IPS-NIHi11 (cell line): ENCODE measurements around the gene MYO1D.
A peak's percentile ranks its signal among the peaks of the same experiment; 100 is the strongest.

Experiments
- DNase-seq: peaks from one replicate; pipeline ENCODE4 v3.0.0; 2012; ENCODE audit warnings: mixed read lengths, low spot score

MYO1D gene

DNA sequence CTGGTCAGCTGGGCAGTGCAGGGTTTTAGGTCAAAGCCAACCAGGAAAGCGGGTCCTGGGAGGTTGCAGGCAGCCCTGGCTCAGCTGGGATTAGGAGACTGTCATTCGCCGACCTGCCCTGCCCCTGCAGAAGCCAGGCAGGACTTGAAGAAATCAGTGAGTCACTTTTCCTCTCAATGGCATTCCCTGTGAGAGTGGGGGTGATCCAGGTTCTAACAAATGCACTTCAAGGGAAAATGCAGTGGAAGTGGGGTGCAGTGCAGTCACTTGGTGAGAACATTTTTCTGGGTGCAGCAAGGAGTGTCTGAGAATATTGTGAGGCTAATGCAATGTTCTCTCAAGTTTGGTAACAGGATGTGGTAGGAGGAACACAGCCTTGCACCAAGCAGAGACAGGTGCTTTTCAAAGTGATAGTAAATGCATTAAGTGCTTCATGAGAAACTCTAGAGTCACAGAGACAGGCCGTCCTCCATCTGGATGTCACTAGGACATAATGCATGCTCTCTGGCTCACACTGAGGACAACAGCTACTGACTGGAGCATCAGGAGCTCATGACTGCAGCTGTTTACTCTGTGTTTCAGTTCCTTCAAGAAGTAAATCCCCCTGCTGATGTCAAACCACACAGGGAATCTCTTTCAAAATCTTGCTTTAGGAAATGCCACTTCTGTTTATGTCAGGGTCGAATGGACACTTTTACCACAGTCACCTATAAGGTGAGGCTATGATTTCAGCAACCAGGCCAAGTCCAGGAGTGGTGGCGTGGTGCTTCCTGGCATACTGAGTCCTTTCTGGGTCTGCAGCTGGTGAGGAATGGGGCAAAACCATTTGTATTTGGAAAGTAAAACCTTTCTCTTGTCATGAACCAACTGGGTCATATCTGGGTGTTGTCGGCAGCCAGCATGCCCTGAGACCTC, 373.4 kb downstream of the MYO1D start:
- no peak for DNase-seq

DNA sequence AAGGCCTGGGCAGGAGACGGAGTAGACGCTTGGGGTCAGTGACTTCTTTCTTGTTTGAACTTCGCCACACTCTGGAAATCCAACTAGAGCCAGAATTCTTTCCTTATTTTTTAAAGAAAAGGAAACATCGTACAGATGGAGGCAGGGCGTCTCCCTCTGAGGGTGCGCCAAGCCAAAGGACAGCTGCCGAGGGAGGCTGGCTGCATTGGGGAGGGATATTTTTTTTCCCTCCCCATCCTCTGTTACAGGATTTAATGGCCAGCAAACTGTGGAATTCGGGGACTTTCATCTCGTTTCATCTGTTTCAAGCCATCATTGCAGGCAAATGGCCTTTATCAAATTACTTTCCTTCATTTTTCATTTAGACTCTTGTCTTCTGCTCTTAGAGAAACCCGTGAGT, 374.2 kb downstream of the MYO1D start:
- DNase-seq: no peak

DNA sequence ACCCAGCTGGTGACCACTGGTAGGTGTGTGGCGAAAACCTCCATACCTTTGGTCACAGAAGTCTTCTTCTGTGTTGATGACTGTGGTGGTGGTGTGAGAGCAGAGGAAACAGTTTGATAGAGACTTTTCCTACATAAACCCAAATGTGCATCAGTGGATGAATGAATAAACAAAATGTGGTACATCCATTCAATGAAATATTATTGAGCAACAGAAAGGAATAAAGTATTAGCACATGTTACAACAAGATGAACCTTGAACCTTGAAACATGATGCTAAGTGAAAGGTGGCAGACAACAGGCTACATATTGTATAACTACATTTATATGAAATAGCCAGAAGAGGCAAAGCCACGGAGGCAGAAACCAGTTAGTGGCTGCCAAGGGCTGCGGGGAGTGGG, 374.9 kb downstream of the MYO1D start:
- DNase-seq: no peak

DNA sequence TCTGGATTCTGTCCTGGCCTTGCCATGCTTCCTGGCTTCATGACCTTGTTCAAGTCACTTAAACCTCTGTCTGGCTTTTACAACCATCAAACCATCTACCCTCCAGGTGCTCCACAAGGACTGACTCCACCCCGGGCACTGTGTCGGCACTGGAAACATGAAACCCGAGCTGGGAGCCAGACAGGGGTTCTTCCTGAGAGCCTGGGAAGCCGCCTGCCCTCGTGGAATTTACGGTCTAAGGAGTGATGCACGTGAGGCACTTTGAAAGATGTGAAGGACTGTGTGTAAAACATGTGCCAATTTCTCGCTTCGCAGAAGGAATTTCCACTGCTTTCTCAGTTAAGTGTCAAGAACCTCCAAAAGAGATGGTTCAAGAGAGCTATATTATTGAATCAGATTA, 378.5 kb downstream of the MYO1D start:
- peak; percentile 74 for DNase-seq

DNA sequence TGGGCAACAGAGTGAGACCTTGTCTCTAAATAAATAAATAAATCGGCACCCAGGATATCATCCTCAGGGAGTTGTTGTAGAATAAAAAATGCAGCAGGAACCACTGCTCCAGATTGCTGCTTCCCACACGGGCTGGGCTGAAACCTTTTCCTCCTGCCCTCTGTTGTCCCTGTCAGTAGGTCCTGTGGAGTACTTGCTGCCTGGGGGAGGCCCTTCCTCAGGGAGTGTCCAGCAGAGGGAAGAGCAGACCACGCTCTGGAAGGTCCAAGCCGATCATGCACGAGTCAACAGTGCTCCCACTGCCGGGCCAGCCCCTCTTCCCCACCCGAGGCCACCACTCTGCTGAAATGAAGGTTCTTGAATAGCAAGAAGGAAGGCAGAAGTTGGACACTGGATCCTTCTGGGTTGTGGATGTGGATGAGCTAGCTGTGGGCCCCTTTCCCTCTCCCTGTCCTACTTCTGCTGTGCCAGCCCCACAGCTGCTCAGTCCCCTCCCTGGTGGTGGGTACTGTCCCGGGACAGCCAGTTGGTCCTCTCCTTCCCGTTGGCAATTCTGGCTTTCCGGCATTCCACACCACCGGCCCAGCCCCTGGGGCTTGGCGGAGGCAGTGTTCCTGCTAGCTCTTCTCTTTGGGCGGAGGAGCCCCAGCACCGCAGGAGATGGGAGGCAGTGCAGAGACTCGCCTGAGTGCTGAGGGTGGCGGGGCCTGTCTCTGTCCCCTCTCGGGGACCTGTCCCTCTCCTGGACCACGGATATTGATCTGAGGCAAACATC, 379.3 kb downstream of the MYO1D start:
- DNase-seq: no peak

DNA sequence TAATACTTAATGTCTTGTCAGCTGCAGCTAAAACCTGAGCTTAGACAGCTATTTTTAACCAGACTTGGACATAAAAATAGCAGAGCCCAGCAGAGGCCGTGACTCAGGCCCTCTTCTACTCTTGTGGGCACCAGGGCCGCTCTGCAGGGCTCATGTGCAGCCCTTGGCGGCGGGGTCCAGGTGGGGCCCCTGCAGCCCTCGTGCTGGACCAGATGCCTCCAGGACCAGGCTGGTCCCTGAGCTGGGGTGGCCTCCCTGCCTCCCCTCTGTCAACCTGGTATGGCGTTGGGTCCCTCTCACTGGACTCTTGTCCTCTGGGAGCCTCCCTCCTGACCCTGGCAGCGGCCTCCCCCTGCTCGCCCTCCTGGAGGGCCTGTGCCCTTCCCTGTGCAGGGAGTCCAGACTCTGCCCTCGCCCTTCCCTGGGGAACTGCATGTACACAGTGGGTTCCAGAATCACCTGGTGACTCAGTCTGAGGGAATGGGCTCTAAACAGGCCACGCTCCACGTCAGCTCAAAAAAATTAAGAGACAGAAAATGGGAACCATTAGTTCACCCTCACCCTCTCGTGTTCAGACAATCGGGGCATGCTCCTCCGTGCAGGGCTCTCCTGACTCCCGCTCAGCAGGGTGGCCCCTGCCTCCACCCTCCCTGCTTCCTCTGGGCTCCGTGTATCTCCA, 380.4 kb downstream of the MYO1D start:
- no peak for DNase-seq

DNA sequence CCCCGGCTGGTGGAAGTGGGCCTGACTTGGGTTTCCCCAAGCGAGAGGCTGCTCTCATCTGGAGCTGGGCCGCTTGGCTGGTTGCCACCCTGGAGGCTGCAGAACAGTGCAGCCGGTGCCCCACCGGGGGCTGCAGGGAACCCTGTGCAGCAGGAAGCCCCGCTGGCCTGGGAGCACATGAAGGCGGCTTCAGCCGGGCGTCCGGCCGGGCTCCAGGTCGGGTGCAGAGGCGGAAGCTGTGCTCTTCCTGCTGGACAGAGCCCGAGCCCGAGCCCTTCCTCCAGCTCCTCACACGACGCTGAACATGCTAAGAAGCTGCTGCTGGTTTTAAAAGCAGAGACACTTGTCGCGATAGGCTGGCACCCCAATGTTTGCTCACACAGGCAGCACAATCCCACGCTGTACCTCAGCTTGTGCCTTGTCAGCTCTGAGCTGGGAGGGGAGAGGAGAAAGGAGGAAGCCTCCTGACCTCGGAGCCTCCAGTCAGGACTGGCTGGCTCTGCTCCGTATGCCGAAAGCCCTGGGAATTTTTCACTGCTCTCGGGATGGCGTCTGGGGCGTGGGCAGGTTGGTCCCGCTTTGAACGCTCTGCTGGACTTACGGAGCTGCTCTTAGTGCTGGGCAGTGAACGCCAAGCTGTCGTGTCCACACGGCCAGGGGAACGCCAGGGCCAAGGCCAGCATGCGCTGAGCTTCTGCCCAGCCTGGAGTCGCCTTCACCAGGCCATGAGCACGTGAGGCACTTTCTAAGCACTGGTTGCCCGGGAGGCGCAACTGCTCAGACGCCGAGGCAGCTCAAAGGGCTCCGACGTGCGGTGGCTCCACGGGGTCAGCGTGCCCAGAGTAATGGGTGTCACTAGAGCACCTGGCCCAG, 381.3 kb downstream of the MYO1D start:
- DNase-seq: no peak

DNA sequence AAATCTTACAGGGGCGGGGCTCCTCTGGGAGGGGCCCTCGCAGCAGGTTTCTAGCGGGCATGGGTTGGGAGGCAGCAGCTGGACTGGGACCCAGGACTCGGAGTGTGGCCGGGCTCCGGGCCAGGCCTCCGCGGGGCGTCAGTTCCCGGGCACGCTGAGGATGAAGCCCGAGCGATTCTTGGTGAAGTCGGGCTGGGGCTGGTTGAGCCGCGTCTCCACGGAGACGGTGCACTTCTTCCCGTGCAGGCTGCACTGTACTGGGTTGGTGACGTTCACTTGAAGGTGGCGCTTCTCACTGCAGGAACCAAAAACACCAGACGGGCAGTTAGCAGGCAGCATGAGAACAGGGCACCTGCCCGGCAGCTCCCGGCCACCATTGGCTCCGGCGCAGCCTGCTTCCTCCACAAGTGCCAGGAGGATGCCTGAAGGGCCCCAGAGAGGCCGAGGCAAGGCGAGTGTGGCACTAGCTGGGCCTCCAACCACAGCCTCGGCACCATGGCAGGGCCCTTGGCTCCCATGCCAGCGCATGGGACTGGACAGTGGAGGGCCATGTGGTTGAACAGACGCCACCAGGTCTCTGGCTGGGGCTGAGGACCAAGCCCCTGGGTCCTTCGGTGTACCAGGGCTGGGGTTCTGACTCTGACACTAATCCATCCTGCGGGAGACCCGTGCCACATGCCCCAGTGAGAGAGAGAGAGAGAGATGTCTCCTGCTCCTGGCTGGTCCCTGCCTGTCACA, 382.1 kb downstream of the MYO1D start:
- peak; percentile 57 for DNase-seq

DNA sequence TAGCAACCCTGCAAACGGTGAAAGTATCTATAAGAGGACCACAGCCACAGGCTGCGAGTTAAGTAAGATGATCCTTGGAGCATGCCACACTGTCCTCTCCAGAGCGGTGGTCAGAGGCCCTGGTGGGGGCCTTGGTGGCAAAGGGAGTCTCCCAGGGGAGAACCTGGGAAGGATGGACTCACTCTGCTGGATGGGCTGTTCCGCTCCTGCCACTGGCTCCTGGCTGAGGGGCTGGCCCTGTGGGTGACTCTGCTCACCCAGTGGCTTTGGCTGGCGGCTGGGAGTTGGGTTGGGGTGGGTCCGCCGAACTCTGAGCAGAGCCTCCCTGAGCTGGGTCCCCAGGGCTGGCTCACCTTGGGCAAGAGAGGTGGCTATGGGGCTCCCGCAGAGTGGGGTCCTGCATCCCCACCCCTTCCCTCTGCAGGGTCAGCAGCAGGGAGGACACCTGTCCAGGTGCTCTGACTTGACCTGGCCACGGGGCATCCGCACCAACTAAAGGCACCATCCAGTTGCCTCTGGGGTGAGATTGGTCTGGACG, 382.9 kb downstream of the MYO1D start:
- no peak for DNase-seq

DNA sequence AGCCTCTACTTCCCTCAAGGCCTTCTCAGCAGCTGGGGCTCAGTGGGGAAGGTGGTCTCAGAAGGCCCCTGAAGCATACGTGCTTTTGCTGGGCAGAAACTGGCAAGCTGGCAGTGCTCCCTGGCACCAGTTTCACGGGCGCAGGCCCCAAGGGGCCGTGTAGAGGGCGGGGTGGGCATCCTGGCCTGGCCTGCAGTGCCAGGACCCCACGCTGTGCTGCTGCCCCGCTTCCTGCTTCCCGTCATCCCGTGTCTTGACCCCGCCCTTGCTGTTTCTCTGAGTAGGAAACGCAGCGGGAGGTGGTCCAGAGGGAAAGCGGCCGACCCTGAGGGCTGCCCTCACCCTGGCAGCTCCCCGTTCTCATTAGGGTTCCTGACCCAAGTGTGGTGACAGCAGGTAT, 383.4 kb downstream of the MYO1D start:
- no peak for DNase-seq

DNA sequence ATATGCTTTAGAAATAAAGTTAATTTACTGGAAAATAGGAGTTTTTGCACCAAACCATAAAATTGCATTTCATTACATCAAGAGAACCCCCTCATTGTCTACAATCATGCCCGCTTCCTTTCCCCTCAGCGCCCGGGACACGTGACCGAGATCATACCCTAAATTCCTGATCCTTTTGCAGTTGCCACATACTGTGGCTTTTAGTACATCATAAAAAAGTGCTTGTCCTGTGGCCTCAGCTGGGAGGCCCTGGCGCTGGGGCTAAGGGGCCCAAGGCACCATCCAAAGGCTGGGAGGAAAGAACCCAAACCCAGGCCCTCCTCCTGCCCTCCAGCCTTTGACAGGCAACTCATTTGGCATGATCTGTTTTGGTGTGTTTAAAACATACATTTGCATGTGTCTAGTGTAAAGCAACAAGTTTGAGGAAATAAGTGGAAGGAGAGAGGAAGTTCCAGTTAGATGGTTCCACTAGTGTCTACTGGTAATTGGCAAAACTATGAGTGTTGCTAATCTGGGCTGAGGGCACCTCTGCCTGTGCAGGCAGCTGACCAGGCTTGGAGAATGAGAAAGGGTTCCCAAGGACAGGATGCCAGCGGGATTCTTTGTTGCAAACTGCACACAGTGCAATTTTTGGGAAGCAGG, 384.2 kb downstream of the MYO1D start:
- DNase-seq: no peak

DNA sequence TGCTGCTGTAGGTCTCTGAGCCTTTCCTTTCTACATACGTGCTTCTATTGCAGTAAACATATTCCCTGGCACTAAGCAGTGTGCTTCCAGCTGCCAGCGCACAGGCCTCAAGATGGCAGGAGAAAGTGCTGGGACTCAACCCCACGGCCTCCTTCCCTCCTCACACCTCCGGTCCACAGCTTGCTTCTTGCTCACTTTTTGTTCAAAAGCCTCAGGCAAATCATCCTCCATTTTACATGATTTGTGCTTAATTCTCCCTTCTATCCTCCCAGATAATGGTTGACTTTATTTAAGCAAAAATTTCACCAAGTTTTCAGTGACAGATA, 384.7 kb downstream of the MYO1D start:
- no peak for DNase-seq

DNA sequence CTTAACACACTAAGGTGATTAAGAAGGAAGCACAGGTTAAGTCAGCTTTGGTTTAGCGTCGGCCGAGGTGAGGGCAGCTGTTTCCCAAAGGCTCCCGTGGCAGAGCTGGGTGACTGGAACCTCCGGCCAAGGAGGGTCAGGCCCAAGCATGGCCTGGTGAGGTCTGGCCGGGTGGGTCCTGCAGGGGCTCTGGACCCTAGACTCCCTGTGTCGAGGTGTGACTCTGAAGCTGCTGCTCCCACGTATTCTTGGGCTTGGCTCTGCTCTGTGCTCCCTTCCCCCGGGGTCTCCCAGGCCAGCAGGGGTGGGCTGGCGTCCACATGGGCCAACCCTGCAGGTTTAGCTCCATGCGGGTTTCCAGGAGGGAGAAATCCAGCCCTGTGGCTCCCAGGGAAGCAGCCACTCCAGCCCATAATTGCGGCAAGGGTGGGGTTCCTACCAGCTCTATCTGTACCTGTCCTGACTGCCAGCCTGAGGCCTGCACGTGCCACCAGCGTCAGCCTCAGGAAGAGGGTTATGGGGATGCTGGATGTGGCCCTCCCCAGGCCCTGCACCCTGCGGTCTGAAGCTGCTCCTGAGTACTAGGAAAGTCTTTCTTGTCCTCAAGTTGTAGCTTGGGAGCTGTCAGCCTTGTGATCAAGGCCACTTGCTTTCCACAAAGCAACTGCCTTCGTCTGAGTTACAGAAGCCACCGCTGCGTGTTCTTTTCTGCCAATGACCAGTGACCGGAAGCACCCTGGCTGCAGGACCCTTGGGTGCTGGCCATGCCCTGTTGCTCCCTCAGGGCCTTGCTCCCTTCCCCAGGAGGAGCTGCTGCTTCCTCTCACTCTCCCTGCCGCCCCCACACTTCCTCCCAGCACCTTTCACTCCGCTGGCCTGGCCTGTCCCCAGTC, 385.3 kb downstream of the MYO1D start:
- no peak for DNase-seq

DNA sequence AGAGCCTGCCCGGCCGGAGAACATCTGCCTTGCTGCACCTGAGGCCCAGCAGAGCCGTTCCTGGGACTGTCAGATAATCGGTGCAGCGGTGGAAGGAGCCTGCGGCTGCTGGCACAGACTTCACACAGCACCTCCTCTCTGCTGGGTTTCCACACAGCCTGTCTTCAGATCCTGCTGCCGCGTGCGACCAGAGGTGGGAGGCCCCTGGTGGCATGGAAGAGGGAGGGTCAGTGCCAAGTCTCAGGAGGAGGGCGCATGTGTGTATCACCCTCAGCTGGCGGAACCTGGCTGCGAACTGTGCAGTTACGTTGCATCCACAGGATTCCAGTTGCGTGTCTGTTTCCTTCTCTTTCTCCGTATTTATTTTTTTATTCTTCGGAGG, 386.8 kb downstream of the MYO1D start:
- DNase-seq: no peak

DNA sequence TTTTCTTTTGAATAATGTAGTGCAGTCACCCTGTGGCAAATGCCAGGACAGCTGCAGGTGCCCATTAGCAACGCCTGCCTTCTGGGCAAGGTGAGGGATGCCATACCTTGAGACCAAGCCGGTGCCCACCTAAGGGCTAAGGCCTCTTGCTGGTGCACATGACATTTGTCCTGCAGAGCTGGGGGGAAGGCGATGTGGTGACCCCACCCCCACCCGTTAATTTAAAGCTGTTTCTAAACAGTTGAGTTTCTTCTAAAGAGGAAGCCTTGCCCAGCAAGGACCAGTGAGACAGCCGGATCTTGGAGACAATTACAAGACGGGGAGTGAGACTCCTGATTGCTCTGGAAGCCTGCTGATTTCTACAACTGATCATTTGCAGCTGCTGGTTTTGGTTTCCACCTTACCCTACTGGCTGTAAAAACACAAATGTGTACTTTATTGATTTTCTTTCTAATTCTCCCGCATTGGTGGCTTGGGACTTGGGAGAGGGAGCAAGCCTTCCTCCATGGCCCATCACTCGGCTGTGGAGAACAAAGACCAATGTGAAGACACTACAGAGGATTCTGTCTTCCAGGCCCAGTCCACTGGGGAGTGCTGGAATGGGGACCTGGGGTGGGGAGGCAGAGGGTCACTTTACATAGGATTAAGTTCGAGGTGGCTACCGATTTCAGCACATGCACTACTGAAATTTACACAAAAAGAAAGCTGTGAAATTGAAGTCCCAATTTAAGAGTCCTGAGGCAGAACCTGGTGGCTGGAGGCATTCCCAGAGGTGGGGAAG, 387.4 kb downstream of the MYO1D start:
- DNase-seq: no peak

DNA sequence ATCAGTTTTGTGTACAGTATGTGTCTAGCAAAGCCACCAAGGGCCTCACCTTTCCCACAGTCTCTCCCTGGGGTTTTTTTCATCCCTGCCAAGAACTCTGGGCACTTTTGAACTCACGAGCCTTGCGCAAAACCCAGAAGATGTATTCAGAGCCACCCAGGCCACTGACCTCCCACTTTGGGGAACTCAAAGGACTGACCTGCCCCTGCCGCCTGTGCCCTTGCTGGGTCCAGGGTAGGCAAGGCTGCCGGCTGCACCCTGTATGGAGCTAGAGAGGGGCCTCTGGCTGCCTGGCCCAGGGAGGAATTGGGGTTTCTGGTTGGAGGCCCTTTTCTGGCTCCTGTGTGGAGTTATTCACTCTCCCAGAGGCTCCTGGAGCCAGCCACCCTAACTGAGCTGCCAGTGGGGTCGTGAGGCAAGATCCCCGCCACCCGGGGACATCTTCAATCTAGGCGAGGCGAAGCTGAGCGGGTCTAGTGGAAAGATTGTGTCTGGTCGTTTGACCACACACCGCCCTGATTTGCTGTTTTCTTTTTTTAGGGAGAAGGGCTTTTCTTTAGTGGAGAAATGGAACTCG, 388.2 kb downstream of the MYO1D start:
- no peak for DNase-seq

DNA sequence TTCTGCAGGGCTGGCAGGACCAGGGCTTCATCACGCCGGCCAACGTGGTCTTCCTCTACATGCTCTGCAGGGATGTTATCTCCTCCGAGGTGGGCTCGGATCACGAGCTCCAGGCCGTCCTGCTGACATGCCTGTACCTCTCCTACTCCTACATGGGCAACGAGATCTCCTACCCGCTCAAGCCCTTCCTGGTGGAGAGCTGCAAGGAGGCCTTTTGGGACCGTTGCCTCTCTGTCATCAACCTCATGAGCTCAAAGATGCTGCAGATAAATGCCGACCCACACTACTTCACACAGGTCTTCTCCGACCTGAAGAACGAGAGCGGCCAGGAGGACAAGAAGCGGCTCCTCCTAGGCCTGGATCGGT, 388.8 kb downstream of the MYO1D start:
- no peak for DNase-seq

DNA sequence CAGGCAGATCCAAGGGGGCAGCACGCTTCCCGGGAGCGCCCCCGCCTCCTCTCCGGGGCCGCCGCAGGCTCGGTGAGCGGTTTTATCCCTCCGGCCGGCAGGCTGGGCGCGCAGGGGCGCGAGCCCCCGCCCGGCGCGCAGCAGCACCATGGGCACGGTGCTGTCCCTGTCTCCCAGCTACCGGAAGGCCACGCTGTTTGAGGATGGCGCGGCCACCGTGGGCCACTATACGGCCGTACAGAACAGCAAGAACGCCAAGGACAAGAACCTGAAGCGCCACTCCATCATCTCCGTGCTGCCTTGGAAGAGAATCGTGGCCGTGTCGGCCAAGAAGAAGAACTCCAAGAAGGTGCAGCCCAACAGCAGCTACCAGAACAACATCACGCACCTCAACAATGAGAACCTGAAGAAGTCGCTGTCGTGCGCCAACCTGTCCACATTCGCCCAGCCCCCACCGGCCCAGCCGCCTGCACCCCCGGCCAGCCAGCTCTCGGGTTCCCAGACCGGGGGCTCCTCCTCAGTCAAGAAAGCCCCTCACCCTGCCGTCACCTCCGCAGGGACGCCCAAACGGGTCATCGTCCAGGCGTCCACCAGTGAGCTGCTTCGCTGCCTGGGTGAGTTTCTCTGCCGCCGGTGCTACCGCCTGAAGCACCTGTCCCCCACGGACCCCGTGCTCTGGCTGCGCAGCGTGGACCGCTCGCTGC, 389.3 kb downstream of the MYO1D start:
- peak; percentile 71 for DNase-seq
